GM21360 (cell line): ENCODE measurements around the gene LOX.

ENCODE experiments used
- ATAC-seq: cut with Tn5 transposase; IDR thresholded peaks from one replicate; pipeline ENCODE4 v1.9.1; 2021; ENCODE audit warnings: mild to moderate bottlenecking, moderate library complexity; ENCODE audit not compliant: unreplicated experiment

Gene LOX, protein sequence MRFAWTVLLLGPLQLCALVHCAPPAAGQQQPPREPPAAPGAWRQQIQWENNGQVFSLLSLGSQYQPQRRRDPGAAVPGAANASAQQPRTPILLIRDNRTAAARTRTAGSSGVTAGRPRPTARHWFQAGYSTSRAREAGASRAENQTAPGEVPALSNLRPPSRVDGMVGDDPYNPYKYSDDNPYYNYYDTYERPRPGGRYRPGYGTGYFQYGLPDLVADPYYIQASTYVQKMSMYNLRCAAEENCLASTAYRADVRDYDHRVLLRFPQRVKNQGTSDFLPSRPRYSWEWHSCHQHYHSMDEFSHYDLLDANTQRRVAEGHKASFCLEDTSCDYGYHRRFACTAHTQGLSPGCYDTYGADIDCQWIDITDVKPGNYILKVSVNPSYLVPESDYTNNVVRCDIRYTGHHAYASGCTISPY

GRCh38 chr5:122078116-122079110 lies at the start of gene LOX:
Gene LOX, minus strand, starts transcription at chr5:122078259. Its CDS starts 274 bp downstream, at chr5:122077985.
- peak; percentile 41 for ATAC-seq

- no peak for ATAC-seq
Observed at GRCh38 chr5:122126756-122127321, 48.8 kb upstream of the LOX start.

GRCh38 chr5:122126177-122126755 lies 48.2 kb upstream of the LOX start:
- ATAC-seq, result no peak

GRCh38 chr5:122124766-122125165 lies 46.7 kb upstream of the LOX start:
- no peak for ATAC-seq

- no peak for ATAC-seq
Observed at GRCh38 chr5:122121479-122122465, 43.7 kb upstream of the LOX start.

GRCh38 chr5:122120957-122121356 lies 42.9 kb upstream of the LOX start:
- ATAC-seq, result no peak

DNA sequence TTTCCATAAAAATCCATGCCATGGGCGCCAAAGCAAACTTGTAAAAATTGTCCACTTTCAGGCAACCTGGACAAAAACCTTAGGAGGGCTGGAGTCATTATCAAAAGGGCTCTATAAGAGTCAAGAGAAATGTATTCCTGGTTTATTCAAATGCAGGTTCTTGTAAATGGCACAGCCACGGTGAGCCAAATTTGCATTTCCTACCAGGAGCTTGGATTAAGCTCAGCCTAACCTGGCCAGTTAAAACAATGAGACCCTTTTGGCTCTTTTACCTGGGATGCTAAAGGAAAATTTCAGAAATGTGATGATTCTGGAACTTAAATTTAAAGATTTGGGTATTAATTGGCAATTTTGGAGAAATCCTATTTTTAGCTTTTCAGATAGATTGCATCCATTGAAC lies 42.4 kb upstream of the LOX start:
- ATAC-seq, result no peak

DNA sequence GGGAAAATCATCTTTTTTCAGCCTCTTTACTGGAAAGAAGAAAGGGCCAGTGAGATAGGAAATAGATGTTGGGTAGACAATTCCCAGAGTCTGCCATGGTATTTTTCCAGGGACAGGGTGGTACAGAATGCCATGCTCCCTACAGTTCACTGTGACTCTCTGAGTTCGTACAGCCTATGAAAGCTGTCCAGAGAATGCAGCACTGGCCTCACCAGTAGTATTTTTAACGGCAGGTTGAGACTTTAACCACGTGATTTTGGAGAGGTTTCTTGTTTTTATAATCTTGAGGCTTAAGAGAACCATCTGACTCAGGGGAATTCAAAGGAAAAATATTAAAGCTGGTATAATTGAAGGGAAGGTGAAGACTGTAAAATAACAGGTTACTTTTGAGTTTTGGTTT lies 41.1 kb upstream of the LOX start:
- ATAC-seq, result no peak

DNA sequence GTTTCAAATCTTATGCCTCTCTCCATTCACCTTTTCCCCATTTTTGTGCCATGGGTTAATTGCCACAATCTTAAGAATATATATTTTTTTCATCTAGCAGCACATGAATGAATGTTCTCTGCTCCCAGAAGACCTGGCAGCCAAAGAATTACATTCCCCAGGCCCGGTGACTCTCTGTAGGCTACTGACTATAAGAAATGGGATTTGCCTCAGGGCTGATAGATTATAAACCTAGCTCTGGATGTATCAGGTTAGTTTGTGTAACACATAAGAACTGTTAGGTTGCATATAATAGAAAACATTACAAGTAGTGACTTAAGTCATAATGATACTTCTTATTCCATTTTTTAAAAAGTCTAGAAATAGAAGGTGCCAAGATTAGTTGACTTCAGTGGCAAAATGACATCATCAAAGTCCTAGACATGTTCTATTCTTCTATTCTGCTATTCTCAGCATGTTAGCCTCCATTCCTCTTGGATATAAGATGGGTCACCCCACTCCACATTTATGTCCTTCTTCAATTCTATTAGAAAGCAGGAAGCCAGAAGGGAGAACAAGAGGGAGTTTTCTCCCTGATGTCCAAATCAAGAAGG lies 40.4 kb upstream of the LOX start:
- ATAC-seq, result no peak

GRCh38 chr5:122114501-122114900 lies 36.4 kb upstream of the LOX start:
- ATAC-seq, result no peak

- ATAC-seq, result no peak
Observed at GRCh38 chr5:122112733-122113558, 34.9 kb upstream of the LOX start.

DNA sequence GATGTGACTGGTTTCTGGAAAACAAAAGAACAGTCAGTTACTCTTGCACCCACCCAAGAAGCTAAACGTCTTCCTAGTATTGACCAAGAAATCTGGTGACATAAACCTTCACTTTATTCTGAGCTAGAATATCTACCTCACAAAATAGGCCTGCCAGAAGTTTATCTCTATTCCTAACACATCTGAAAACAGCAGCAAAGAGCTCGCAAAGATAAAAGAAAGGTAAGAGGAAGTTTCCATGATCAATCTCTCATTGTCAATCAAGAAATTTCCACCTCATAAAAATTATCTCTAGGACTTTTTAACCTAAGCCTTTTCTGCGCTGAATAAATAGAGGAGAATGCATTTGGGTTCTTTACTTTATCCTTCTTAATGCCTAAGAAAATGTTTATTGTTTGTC lies 34.0 kb upstream of the LOX start:
- ATAC-seq, result no peak

DNA sequence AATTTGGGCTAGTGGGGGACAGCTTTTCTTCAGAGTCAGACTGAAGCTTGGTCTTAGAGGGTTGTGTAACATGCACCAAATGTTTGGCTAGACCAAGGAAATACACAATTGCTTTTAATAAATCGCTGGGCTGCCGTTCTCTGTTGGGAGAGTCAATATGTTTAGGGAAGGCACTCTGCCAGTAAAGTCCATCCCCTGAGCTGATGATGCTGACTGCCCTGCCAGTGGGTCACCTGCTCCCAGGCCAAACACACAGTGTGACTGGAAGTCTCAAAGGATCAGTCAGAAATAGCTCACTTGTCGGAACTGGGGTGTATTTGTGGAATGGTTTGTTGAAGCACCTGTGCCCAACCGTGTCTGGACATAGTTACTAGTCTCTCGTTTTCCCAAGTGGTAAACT lies 33.4 kb upstream of the LOX start:
- no peak for ATAC-seq

DNA sequence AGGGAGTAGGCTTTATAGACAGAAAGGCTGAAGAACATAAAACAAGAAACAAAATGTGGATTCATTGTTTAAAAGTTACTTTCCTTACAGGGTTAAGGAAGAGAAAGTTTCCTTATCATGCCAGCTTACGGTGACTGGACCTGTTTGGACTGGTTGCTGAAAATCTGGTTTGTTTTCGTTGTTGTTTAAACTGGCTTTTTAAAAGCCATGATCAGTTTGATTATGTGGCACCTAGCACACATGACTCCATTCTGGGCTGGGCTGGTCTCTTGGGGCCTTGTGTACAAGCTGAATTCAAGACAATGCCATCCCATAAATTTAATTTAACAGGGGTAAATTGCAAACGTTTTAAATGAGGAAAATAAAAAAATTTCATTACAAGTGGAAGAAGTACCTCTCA lies 32.9 kb upstream of the LOX start:
- no peak for ATAC-seq

GRCh38 chr5:122107016-122107415 lies 29.0 kb upstream of the LOX start:
- ATAC-seq, result no peak

DNA sequence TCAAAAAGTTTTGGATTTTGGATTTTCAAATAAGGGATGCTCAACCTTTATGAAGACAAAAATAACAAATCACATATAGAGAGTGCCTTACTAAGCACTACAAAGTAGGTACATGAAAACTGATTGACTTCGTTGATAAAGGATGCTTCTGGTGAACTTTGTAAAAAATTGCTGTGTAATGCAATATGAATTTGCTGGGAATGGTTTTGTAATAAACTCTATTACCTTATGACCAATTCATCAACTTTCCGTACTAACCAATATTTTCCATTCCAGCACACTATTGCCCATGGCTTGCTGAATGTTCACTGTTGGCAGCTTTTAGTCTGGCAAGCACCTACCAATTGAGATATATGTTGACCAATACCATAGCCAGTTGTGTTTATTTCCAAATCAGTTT lies 27.9 kb upstream of the LOX start:
- no peak for ATAC-seq

DNA sequence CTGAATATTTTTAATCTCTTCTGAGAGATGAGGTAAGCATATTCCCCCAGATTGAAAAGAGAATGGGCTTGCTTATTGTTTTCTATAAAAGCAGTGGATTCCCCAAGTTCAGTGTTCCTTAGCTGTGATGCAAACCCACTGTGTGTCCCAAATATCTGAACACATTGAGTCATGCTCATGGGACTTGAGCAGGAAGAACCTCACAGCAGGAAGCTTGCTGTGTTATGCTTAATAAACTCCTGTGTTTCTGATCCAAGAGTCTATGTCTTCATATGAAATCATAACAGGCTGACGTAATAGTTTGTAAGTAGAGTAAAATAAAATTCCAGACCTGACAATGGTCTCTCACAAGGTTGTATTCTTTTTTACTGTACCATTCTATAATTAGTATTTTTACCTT lies 24.8 kb upstream of the LOX start:
- ATAC-seq, result no peak

- peak; percentile 85 for ATAC-seq
Observed at GRCh38 chr5:122101636-122102285, 23.7 kb upstream of the LOX start.
